ENCODE measurements around the gene RASSF5. TPM values are rescaled to one million over a fixed set of nuclear protein-coding genes. Genes with fewer than 3 reads are reported as not detected.

RASSF5 gene
- total and polyA plus RNA-seq, 2 of the 13 experiments (the other 11 are each of a cell fraction or from before 2014, with no cell fraction given), result 0.18 to 0.40 TPM

DNA sequence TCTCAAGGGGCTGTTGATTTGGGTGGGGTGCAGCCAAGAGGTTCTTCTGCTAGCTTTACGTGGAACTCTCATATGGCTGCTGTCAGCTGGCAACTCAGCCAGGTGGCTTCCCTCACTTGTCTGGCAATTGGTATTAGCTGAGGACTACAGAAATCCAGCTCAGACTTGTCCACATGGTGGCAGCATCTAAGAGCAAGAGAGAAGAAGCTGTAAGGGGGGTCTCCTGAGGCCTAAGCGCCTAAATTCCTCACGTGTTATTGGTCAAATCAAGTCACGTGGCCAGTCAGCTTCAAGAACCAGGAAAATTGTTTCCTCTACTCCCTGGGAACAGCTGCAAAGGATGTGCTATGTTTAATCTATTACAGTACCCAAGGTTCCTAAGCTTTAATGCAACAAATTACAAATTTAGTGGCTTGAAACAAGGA, 123.8 kb downstream of the RASSF5 start:
- H3K9ac ChIP-seq (ENCODE audit: insufficient read depth, low read depth, low read length), result no peak overlapping the region
- CTCF ChIA-PET (ENCODE audit: low intra/inter-chr PET ratio, low total read pairs), result interaction anchor here (1.2 to 1.9 kb wide), 3 partner anchors 27 to 351 kb away, joined by 3 to 17 read pairs (median 3); no protein-coding TSS in a partner anchor
- no peaks in the 10 kb centered on the region for H3K79me2 ChIP-seq (ENCODE audit: insufficient read depth, low read length)
- peaks cover 0 to 23% of the 10 kb centered on the region in 2 experiments; a peak in 3 of 5 replicates for H3K27me3 ChIP-seq (ENCODE audit: control insufficient read depth in 1 of 2, insufficient read depth in 2 of 2, low read length in 2 of 2)
- intact Hi-C loops (cut with micrococcal nuclease; ENCODE audit: unreplicated experiment), result loop anchor here (5.0 kb wide), 1 partner anchor 351 kb away; no protein-coding TSS in a partner anchor
- peak; percentile 78 for DNase-seq (ENCODE audit: low spot score)
- H3K4me1 ChIP-seq (ENCODE audit: insufficient read depth, low read length), result peaks cover 24% of the 10 kb centered on the region
- no peaks in the 10 kb centered on the region for H3K9me3 ChIP-seq (ENCODE audit: low read length)
- ATAC-seq, result peak; percentile 39
- FAIRE-seq, result peak; percentile 85
- in situ Hi-C loops (cut with HindIII; ENCODE audit: extremely low pct_ligation_motif_present, low pct_unique_long_range_greater_than_20kb), result loop anchor here (5.0 to 25.0 kb wide), 2 partner anchors 36 to 281 kb away; partner anchors contain the start of gene FCMR
- WGBS (ENCODE audit: low lambda C conversion rate), result 17% methylated on average over 4 of the region's 4 CpGs
- no peaks in the 10 kb centered on the region for H4K20me1 ChIP-seq (ENCODE audit: insufficient read depth, low read length)
- no peak overlapping the region for H3K4me2 ChIP-seq (ENCODE audit: low read depth, low read length)
- no peak overlapping the region for H3K27ac ChIP-seq (ENCODE audit: extremely low read length, insufficient read depth, low read length)
- no peak overlapping the region for H3K4me3 ChIP-seq (replicated peaks in 1 of 3; ENCODE audit: insufficient read depth in 1 of 3, low read depth in 2 of 3, low read length in 3 of 3)
- BruUV-seq (replicated peaks), result no TSS peak
- H3K36me3 ChIP-seq (replicated peaks in 1 of 2; ENCODE audit: control insufficient read depth in 1 of 2, insufficient read depth in 2 of 2, low read length in 2 of 2), result no peaks in the 10 kb centered on the region
- no peak overlapping the region for H2AFZ ChIP-seq (ENCODE audit: low read length)
- POLR2A ChIA-PET, result interaction anchor here (0.9 kb wide), 1 partner anchor 18 kb away, joined by 5 read pairs; the partner anchor contains the start of gene EIF2D
- TF ChIP-seq, protein P1, sequence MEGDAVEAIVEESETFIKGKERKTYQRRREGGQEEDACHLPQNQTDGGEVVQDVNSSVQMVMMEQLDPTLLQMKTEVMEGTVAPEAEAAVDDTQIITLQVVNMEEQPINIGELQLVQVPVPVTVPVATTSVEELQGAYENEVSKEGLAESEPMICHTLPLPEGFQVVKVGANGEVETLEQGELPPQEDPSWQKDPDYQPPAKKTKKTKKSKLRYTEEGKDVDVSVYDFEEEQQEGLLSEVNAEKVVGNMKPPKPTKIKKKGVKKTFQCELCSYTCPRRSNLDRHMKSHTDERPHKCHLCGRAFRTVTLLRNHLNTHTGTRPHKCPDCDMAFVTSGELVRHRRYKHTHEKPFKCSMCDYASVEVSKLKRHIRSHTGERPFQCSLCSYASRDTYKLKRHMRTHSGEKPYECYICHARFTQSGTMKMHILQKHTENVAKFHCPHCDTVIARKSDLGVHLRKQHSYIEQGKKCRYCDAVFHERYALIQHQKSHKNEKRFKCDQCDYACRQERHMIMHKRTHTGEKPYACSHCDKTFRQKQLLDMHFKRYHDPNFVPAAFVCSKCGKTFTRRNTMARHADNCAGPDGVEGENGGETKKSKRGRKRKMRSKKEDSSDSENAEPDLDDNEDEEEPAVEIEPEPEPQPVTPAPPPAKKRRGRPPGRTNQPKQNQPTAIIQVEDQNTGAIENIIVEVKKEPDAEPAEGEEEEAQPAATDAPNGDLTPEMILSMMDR (CRISPR knock-in tag; IDR thresholded peaks at IDR 0.05), result peak; percentile 61
- no peak for TF ChIP-seq ZNF232 (CRISPR knock-in tag; IDR thresholded peaks at IDR 0.05; ENCODE audit: borderline replicate concordance)
- peak; percentile 68 for TF ChIP-seq NFYC (CRISPR knock-in tag; IDR thresholded peaks at IDR 0.05)
- TF ChIP-seq NFYB (CRISPR knock-in tag; IDR thresholded peaks at IDR 0.05), result peak; percentile 53
- TF ChIP-seq, protein P2, sequence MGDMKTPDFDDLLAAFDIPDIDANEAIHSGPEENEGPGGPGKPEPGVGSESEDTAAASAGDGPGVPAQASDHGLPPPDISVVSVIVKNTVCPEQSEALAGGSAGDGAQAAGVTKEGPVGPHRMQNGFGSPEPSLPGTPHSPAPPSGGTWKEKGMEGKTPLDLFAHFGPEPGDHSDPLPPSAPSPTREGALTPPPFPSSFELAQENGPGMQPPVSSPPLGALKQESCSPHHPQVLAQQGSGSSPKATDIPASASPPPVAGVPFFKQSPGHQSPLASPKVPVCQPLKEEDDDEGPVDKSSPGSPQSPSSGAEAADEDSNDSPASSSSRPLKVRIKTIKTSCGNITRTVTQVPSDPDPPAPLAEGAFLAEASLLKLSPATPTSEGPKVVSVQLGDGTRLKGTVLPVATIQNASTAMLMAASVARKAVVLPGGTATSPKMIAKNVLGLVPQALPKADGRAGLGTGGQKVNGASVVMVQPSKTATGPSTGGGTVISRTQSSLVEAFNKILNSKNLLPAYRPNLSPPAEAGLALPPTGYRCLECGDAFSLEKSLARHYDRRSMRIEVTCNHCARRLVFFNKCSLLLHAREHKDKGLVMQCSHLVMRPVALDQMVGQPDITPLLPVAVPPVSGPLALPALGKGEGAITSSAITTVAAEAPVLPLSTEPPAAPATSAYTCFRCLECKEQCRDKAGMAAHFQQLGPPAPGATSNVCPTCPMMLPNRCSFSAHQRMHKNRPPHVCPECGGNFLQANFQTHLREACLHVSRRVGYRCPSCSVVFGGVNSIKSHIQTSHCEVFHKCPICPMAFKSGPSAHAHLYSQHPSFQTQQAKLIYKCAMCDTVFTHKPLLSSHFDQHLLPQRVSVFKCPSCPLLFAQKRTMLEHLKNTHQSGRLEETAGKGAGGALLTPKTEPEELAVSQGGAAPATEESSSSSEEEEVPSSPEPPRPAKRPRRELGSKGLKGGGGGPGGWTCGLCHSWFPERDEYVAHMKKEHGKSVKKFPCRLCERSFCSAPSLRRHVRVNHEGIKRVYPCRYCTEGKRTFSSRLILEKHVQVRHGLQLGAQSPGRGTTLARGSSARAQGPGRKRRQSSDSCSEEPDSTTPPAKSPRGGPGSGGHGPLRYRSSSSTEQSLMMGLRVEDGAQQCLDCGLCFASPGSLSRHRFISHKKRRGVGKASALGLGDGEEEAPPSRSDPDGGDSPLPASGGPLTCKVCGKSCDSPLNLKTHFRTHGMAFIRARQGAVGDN (CRISPR knock-in tag; IDR thresholded peaks at IDR 0.05), result no peak
- peak; percentile 42; the same call in 1 of the 2 replicates for TF ChIP-seq RAD51 (IDR thresholded peaks at IDR 0.05; ENCODE audit: borderline replicate concordance)
- TF ChIP-seq RAD21 (CRISPR knock-in tag; IDR thresholded peaks at IDR 0.05), result peak; percentile 36; the same call in 1 of the 2 replicates
- TF ChIP-seq SMC3 (IDR thresholded peaks at IDR 0.05; ENCODE audit: low read length), result peak; percentile 55
- TF ChIP-seq ZMYM4 (CRISPR knock-in tag; IDR thresholded peaks at IDR 0.05), result peak; percentile 50
- no peak for TF ChIP-seq ZNF564 (CRISPR knock-in tag; IDR thresholded peaks at IDR 0.05)
- no peak for TF ChIP-seq ZNF747 (CRISPR knock-in tag; IDR thresholded peaks at IDR 0.05; ENCODE audit: borderline replicate concordance)
- TF ChIP-seq, protein P3, sequence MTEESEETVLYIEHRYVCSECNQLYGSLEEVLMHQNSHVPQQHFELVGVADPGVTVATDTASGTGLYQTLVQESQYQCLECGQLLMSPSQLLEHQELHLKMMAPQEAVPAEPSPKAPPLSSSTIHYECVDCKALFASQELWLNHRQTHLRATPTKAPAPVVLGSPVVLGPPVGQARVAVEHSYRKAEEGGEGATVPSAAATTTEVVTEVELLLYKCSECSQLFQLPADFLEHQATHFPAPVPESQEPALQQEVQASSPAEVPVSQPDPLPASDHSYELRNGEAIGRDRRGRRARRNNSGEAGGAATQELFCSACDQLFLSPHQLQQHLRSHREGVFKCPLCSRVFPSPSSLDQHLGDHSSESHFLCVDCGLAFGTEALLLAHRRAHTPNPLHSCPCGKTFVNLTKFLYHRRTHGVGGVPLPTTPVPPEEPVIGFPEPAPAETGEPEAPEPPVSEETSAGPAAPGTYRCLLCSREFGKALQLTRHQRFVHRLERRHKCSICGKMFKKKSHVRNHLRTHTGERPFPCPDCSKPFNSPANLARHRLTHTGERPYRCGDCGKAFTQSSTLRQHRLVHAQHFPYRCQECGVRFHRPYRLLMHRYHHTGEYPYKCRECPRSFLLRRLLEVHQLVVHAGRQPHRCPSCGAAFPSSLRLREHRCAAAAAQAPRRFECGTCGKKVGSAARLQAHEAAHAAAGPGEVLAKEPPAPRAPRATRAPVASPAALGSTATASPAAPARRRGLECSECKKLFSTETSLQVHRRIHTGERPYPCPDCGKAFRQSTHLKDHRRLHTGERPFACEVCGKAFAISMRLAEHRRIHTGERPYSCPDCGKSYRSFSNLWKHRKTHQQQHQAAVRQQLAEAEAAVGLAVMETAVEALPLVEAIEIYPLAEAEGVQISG (CRISPR knock-in tag; IDR thresholded peaks at IDR 0.05), result 0 out of 2 replicates have a peak, but pooled peaks have one; percentile 38
- TF ChIP-seq, protein P4, sequence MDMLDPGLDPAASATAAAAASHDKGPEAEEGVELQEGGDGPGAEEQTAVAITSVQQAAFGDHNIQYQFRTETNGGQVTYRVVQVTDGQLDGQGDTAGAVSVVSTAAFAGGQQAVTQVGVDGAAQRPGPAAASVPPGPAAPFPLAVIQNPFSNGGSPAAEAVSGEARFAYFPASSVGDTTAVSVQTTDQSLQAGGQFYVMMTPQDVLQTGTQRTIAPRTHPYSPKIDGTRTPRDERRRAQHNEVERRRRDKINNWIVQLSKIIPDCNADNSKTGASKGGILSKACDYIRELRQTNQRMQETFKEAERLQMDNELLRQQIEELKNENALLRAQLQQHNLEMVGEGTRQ (IDR thresholded peaks at IDR 0.05; ENCODE audit: low read depth, low read length), result peak; percentile 94
- TF ChIP-seq, protein P4 (CRISPR knock-in tag; IDR thresholded peaks at IDR 0.05; ENCODE audit: borderline replicate concordance), result peak; percentile 81; the same call in 1 of the 2 replicates
